ENCODE measurements around the gene LARP4.

LARP4 gene

GRCh38 chr12:50520416-50521207 lies 119.9 kb downstream of the LARP4 start:
- in situ Hi-C loops (cut with MboI; ENCODE audit: low sequenced_read_pairs), result loop anchor here (25.0 kb wide), 1 partner anchor 117 kb away; no protein-coding TSS in a partner anchor

GRCh38 chr12:50521781-50522180 lies 121.1 kb downstream of the LARP4 start:
- in situ Hi-C loops (cut with MboI; ENCODE audit: low sequenced_read_pairs), result loop anchor here (25.0 kb wide), 1 partner anchor 116 kb away; no protein-coding TSS in a partner anchor

DNA sequence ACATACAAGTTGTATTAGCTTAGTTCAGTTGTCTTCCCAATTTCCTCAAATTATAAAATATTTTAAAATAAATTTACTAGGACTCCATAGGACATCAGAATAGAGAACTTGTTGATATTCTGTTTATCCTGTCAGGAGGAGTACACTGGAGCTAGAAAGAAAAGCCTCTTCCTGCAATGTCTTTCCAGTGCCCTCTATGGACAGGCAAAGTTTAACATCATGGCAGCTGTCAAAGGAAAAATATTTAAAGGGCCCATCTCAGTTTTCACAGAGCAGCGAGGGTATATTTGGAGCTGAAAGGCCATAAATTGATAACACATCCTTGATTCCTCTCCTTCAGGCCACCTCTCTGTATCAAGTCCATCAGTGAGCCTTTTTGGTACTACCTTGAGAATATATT lies 123.1 kb downstream of the LARP4 start:
- in situ Hi-C loops (cut with MboI; ENCODE audit: low sequenced_read_pairs), result loop anchor here (25.0 kb wide), 1 partner anchor 114 kb away; no protein-coding TSS in a partner anchor

GRCh38 chr12:50524621-50525020 lies 123.9 kb downstream of the LARP4 start:
- in situ Hi-C loops (cut with MboI; ENCODE audit: low sequenced_read_pairs), result loop anchor here (25.0 kb wide), 1 partner anchor 113 kb away; no protein-coding TSS in a partner anchor

- in situ Hi-C loops (cut with MboI; ENCODE audit: low sequenced_read_pairs), result no loop called here
These were observed 124.7 kb downstream of the LARP4 start for GRCh38 chr12:50525422-50525821.

DNA sequence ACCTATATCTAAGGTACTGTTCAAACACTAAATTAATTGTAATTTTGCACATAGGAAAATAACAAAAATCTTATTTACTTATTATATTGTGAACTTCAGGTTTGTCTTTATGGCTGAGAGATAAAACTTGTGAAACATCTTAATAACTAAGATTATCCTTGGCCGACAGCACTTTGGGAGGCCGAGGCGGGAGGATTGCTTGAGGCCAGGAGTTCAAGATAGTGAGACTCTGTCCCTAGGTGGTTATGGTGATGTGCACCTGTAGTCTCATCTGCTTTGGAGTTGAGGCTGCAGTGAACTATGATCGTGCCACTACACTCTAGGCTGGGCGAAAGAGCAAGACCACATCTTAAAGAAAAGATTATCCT lies 126.7 kb downstream of the LARP4 start:
- in situ Hi-C loops (cut with MboI; ENCODE audit: low sequenced_read_pairs), result no loop called here

DNA sequence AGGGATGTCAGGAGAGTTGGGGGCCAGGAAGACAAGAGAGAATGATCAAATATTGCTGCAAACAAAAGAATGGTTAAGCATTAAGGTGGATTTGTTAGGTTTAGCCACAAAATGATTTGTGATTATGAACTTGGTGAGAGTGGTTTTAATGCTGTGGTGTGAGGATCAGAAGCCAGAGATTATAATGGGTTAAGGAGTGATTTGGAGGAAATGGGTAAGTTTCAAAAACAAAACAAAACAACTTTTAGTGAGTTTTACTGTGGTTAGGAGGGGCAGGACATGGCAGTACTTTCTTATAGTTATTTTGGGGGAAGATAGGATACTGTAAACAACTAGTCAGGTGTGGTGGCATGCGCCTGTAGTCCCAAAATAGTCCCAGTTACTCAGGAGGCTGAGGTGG lies 128.1 kb downstream of the LARP4 start:
- in situ Hi-C loops (cut with MboI; ENCODE audit: low sequenced_read_pairs), result no loop called here

DNA sequence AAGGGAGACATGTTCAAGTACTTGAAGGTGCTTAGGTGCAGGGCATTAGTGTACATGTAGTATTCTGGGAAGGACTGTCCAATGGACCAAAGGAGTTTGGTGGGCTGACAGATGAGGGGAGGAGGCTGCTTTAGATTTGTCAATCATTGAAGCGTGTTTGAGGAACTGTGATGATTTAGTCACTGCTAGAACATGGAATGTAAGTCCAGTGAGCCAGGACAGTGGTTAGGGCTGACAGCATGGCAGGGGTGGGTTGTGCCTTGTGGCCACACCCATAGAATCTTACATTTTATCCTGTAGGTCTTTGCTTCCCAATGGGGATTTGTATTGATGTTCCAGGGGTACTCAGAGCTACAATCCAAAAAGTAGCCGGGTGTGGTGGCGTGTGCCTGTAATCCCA lies 128.7 kb downstream of the LARP4 start:
- in situ Hi-C loops (cut with MboI; ENCODE audit: low sequenced_read_pairs), result no loop called here

Data from HL-60/S4 treated with phorbol 12-myristate 13-acetate at 8.2 ng/mL for 4 days and 3 days (cell line).